ENCODE data around the gene FCGR1A.
"Not testable (repeated sequence)": the region's sequence is repeated elsewhere in the genome, so short reads cannot be mapped to it uniquely, and the experiment has no call there.

The FCGR1A gene

GRCh38 chr1:149812893-149813801 lies 30.7 kb downstream of the FCGR1A start:
- peak overlapping the region; percentile 69 for H3K4me3 ChIP-seq (ENCODE audit: low read length)
- peak overlapping the region; percentile 85 for H3K9ac ChIP-seq (ENCODE audit: low read depth, low read length)
- H3K9me3 ChIP-seq (ENCODE audit: insufficient read depth, low read depth, low read length); H3K4me1 ChIP-seq (ENCODE audit: insufficient read depth, low read length); H3K27me3 ChIP-seq (ENCODE audit: insufficient read depth, low read length); H3K36me3 ChIP-seq (ENCODE audit: insufficient read depth, low read depth, low read length): not testable (repeated sequence)
- peak overlapping the region; percentile 71 for H3K27ac ChIP-seq (ENCODE audit: low read length)

- not testable (repeated sequence) for H3K9me3 ChIP-seq (ENCODE audit: insufficient read depth, low read depth, low read length); H3K27me3 ChIP-seq (ENCODE audit: insufficient read depth, low read length); H3K27ac ChIP-seq (ENCODE audit: low read length); H3K9ac ChIP-seq (ENCODE audit: low read depth, low read length); H3K4me1 ChIP-seq (ENCODE audit: insufficient read depth, low read length); H3K4me3 ChIP-seq (ENCODE audit: low read length); H3K36me3 ChIP-seq (ENCODE audit: insufficient read depth, low read depth, low read length)
Measured at GRCh38 chr1:149820387-149820786, 37.9 kb downstream of the FCGR1A start.

- not testable (repeated sequence) for H3K27ac ChIP-seq (ENCODE audit: low read length); H3K4me1 ChIP-seq (ENCODE audit: insufficient read depth, low read length); H3K4me3 ChIP-seq (ENCODE audit: low read length); H3K9ac ChIP-seq (ENCODE audit: low read depth, low read length); H3K36me3 ChIP-seq (ENCODE audit: insufficient read depth, low read depth, low read length); H3K9me3 ChIP-seq (ENCODE audit: insufficient read depth, low read depth, low read length); H3K27me3 ChIP-seq (ENCODE audit: insufficient read depth, low read length)
Measured at GRCh38 chr1:149826555-149826954, 44.1 kb downstream of the FCGR1A start.

GRCh38 chr1:149831764-149832315 lies 49.3 kb downstream of the FCGR1A start:
- H3K27me3 ChIP-seq (ENCODE audit: insufficient read depth, low read length); H3K4me3 ChIP-seq (ENCODE audit: low read length); H3K36me3 ChIP-seq (ENCODE audit: insufficient read depth, low read depth, low read length); H3K4me1 ChIP-seq (ENCODE audit: insufficient read depth, low read length); H3K9ac ChIP-seq (ENCODE audit: low read depth, low read length); H3K9me3 ChIP-seq (ENCODE audit: insufficient read depth, low read depth, low read length); H3K27ac ChIP-seq (ENCODE audit: low read length): not testable (repeated sequence)

- H3K4me1 ChIP-seq (ENCODE audit: insufficient read depth, low read length); H3K4me3 ChIP-seq (ENCODE audit: low read length); H3K27ac ChIP-seq (ENCODE audit: low read length); H3K27me3 ChIP-seq (ENCODE audit: insufficient read depth, low read length); H3K36me3 ChIP-seq (ENCODE audit: insufficient read depth, low read depth, low read length); H3K9ac ChIP-seq (ENCODE audit: low read depth, low read length); H3K9me3 ChIP-seq (ENCODE audit: insufficient read depth, low read depth, low read length): not testable (repeated sequence)
Measured at GRCh38 chr1:149832316-149833126, 50.0 kb downstream of the FCGR1A start.

- H3K27ac ChIP-seq (ENCODE audit: low read length); H3K36me3 ChIP-seq (ENCODE audit: insufficient read depth, low read depth, low read length); H3K27me3 ChIP-seq (ENCODE audit: insufficient read depth, low read length); H3K9ac ChIP-seq (ENCODE audit: low read depth, low read length); H3K4me1 ChIP-seq (ENCODE audit: insufficient read depth, low read length); H3K4me3 ChIP-seq (ENCODE audit: low read length); H3K9me3 ChIP-seq (ENCODE audit: insufficient read depth, low read depth, low read length): not testable (repeated sequence)
Measured at GRCh38 chr1:149833144-149833543, 50.6 kb downstream of the FCGR1A start.

GRCh38 chr1:149841149-149841548 lies 58.7 kb downstream of the FCGR1A start:
- not testable (repeated sequence) for H3K9ac ChIP-seq (ENCODE audit: low read depth, low read length); H3K9me3 ChIP-seq (ENCODE audit: insufficient read depth, low read depth, low read length); H3K36me3 ChIP-seq (ENCODE audit: insufficient read depth, low read depth, low read length); H3K27me3 ChIP-seq (ENCODE audit: insufficient read depth, low read length); H3K27ac ChIP-seq (ENCODE audit: low read length); H3K4me3 ChIP-seq (ENCODE audit: low read length)
- H3K4me1 ChIP-seq (ENCODE audit: insufficient read depth, low read length): peaks cover 14% of the 10 kb centered on the region; the same call in 1 of the 2 replicates
